Liver (tissue), 9 donors: ENCODE measurements around the gene PPP1R14C. TPM values are rescaled to one million over a fixed set of nuclear protein-coding genes. Genes with fewer than 3 reads are reported as not detected.

Experiments
- DNase-seq: peaks from one replicate; pipeline ENCODE4 v3.0.0-alpha.2; 2017; ENCODE audit warnings: low spot score
- H3K27ac ChIP-seq, 2 donors: one replicate each; pipeline ENCODE4 v1.7.0; 2013; ENCODE audit warnings: inconsistent platforms in 2 of 2, low read length in 2 of 2, control low read depth in 1 of 2, low read depth in 1 of 2, mild to moderate bottlenecking in 1 of 2
- H3K27me3 ChIP-seq, 4 donors: one replicate each; pipeline versions ENCODE4 v1.6.1 to v1.7.0; 2013; ENCODE audit warnings: low read length in 3 of 4, inconsistent platforms in 1 of 4, mild to moderate bottlenecking in 1 of 4, moderate library complexity in 1 of 4; ENCODE audit not compliant: control insufficient read depth in 4 of 4, insufficient read depth in 4 of 4
- H3K36me3 ChIP-seq, 4 donors: one replicate each; pipeline versions ENCODE4 v1.6.1 to v1.7.0; 2013; ENCODE audit warnings: low read length in 3 of 4, mild to moderate bottlenecking in 3 of 4, low read depth in 1 of 4, moderate library complexity in 1 of 4; ENCODE audit not compliant: control insufficient read depth in 4 of 4, insufficient read depth in 3 of 4
- H3K4me1 ChIP-seq, 4 donors: one replicate each; pipeline versions ENCODE4 v1.6.1 to v1.7.0; 2013; ENCODE audit warnings: low read length in 3 of 4, mild to moderate bottlenecking in 3 of 4, moderate library complexity in 1 of 4; ENCODE audit not compliant: control insufficient read depth in 4 of 4, insufficient read depth in 4 of 4
- H3K4me3 ChIP-seq, 3 donors: one replicate each; pipeline versions ENCODE4 v1.6.1 to v1.7.0; 2013; ENCODE audit warnings: low read length in 3 of 3, control low read depth in 1 of 3, low read depth in 1 of 3, mild to moderate bottlenecking in 1 of 3
- H3K9ac ChIP-seq, 2 donors: one replicate each; pipeline ENCODE4 v1.7.0; 2013; ENCODE audit warnings: low read length in 2 of 2, mild to moderate bottlenecking in 2 of 2, moderate library complexity in 2 of 2, control low read depth in 1 of 2, low read depth in 1 of 2
- H3K9me3 ChIP-seq, 4 donors: one replicate each; pipeline versions ENCODE4 v1.6.1 to v1.7.0; 2013; ENCODE audit warnings: low read length in 3 of 4; ENCODE audit not compliant: control insufficient read depth in 4 of 4
- ATF3 ChIP-seq: IDR thresholded peaks from 2 replicates; pipeline ENCODE4 v1.6.1; 2016; ENCODE audit warnings: antibody characterized with exemption
- CTCF ChIP-seq: fragments of 150-350 bp; IDR thresholded peaks from 2 replicates; pipeline ENCODE4 v1.5.1; 2017; ENCODE audit warnings: improper control_type of control experiment, low read depth, low read length; ENCODE audit not compliant: missing input control
- EGR1 ChIP-seq, 2 donors: IDR thresholded peaks; 2 replicates each; pipeline ENCODE4 v1.6.1; 2016 to 2018; ENCODE audit warnings: antibody characterized with exemption in 2 of 2, low read depth in 2 of 2
- FOXA1 ChIP-seq: IDR thresholded peaks from 2 replicates; pipeline ENCODE4 v1.6.1; 2016; ENCODE audit warnings: antibody characterized with exemption
- FOXA2 ChIP-seq: IDR thresholded peaks from 2 replicates; pipeline ENCODE4 v1.6.1; 2016; ENCODE audit warnings: antibody characterized with exemption
- GABPA ChIP-seq, 2 donors: IDR thresholded peaks in 1 of 2; conservative IDR thresholded peaks in 1 of 2; 2 replicates each; pipeline ENCODE4 v1.6.1; 2016; ENCODE audit warnings: antibody characterized with exemption in 2 of 2, mild to moderate bottlenecking in 1 of 2, moderate library complexity in 1 of 2
- HNF4A ChIP-seq, 2 donors: conservative IDR thresholded peaks; 2 replicates each; pipeline ENCODE4 v1.6.1; 2016; ENCODE audit warnings: antibody characterized with exemption in 2 of 2, mild to moderate bottlenecking in 2 of 2
- HNF4G ChIP-seq: IDR thresholded peaks from 2 replicates; pipeline ENCODE4 v1.6.1; 2016; ENCODE audit warnings: antibody characterized with exemption
- JUND ChIP-seq, 2 donors: IDR thresholded peaks; 2 replicates each; pipeline ENCODE4 v1.6.1; 2016; ENCODE audit warnings: antibody characterized with exemption in 2 of 2
- MAX ChIP-seq: IDR thresholded peaks from 2 replicates; pipeline ENCODE4 v1.6.1; 2016; ENCODE audit warnings: antibody characterized with exemption
- NR2F2 ChIP-seq: IDR thresholded peaks from 2 replicates; pipeline ENCODE4 v1.6.1; 2016; ENCODE audit warnings: antibody characterized with exemption
- RAD21 ChIP-seq, 2 donors: IDR thresholded peaks; 2 replicates each; pipeline ENCODE4 v1.6.1; 2016; ENCODE audit warnings: antibody characterized with exemption in 2 of 2, mild to moderate bottlenecking in 2 of 2
- REST ChIP-seq: IDR thresholded peaks from 2 replicates; pipeline ENCODE4 v1.6.1; 2016; ENCODE audit warnings: antibody characterized with exemption, mild to moderate bottlenecking
- SP1 ChIP-seq: IDR thresholded peaks from 2 replicates; pipeline ENCODE4 v1.6.1; 2018; ENCODE audit warnings: antibody characterized with exemption, mild to moderate bottlenecking
- TAF1 ChIP-seq: conservative IDR thresholded peaks from 2 replicates; pipeline ENCODE4 v1.6.1; 2016; ENCODE audit warnings: antibody characterized with exemption, mild to moderate bottlenecking
- YY1 ChIP-seq: IDR thresholded peaks from 2 replicates; pipeline ENCODE4 v1.6.1; 2016; ENCODE audit warnings: antibody characterized with exemption, mild to moderate bottlenecking
- ZBTB33 ChIP-seq: IDR thresholded peaks from 2 replicates; pipeline ENCODE4 v1.6.1; 2016; ENCODE audit warnings: antibody characterized with exemption
- WGBS: extraction: QIAGEN DNeasy Blood & Tissue Kit; methylation state at CpG from one replicate; pipeline ENCODE4 v1.1.7; 2013; 5-methylcytosine and 5-hydroxymethylcytosine counted together
- polyA plus RNA-seq, 2 donors: library from polyadenylated mRNA; stranded (reverse) in 1 of 2; unstranded in 1 of 2; fragments of 200-250 nt in 1 of 2; fragments of >200 nt in 1 of 2; fragmentation: Nextera tagmentation in 1 of 2; extraction: Ambion mirVana in 1 of 2; gene quantifications; one replicate each; pipeline versions ENCODE4 v1.2.1 to v1.2.3, GENCODE V29; 2013 to 2015
- total RNA-seq, 2 donors: library from RNA; depleted of rRNA; stranded (reverse); fragments of >200 nt; gene quantifications; one replicate each; pipeline ENCODE4 v1.2.3, GENCODE V29; 2014
- donor health status: healthy.
- donor health status: healthy.
- donor health status: healthy.
- donor health status: healthy.
- donor health status: healthy.

PPP1R14C gene
- total and polyA plus RNA-seq, 4 donors = 0.05 TPM; not detected in 3

- no peaks in the 10 kb centered on the region for H3K27me3 ChIP-seq
- no peak overlapping the region for H3K9ac ChIP-seq
- no peak for DNase-seq
- no peaks in the 10 kb centered on the region for H3K9me3 ChIP-seq
- H3K27ac ChIP-seq = no peak overlapping the region
- H3K4me3 ChIP-seq = no peak overlapping the region
- H3K4me1 ChIP-seq = no peaks in the 10 kb centered on the region
- no peaks in the 10 kb centered on the region for H3K36me3 ChIP-seq
- WGBS = 90% methylated on average over 8 of the region's 8 CpGs
- TF ChIP-seq GABPA (IDR thresholded peaks at IDR 0.05 in 1 of 2, conservative IDR thresholded peaks at IDR 0.05 in 1 of 2) (no peak), CTCF (no peak), JUND (IDR thresholded peaks at IDR 0.05) (no peak), HNF4A (conservative IDR thresholded peaks at IDR 0.05) (no peak), TAF1 (no peak), HNF4G (no peak), RAD21 (IDR thresholded peaks at IDR 0.05) (no peak), YY1 (no peak), ATF3 (no peak), EGR1 (IDR thresholded peaks at IDR 0.05; ENCODE audit: low read depth in 2 of 2) (no peak), ZBTB33 (no peak), FOXA1 (no peak), SP1 (no peak), REST (no peak), FOXA2 (no peak), MAX (no peak), NR2F2 (no peak)
Observed at GRCh38 chr6:150116200-150116800, 26.5 kb upstream of the PPP1R14C start.
